T-helper 1 cell treated with Interleukin-12 subunit alpha and Interleukin-12 subunit beta and Interleukin-4 antibody, amounts not matched to agents 30 μg/mL and 1 μg/mL, for 36 hours (primary cell): ENCODE data around the gene CPT1A.
"Not testable (repeated sequence)": the region's sequence is repeated elsewhere in the genome, so short reads cannot be mapped to it uniquely, and the experiment has no call there.

ENCODE experiments used
- H3K27ac Mint-ChIP-seq: one replicate; pipeline ENCODE4 v1.8.0; 2021; ENCODE audit warnings: mild to moderate bottlenecking, mixed read lengths
- H3K27me3 Mint-ChIP-seq: one replicate; pipeline ENCODE4 v1.8.0; 2021; ENCODE audit warnings: low read depth, mixed read lengths
- H3K36me3 Mint-ChIP-seq: one replicate; pipeline ENCODE4 v1.8.0; 2021; ENCODE audit warnings: low read depth, mixed read lengths
- H3K4me1 Mint-ChIP-seq: one replicate; pipeline ENCODE4 v1.8.0; 2021; ENCODE audit warnings: low read depth, mixed read lengths
- H3K4me3 Mint-ChIP-seq: one replicate; pipeline ENCODE4 v1.8.0; 2021; ENCODE audit warnings: mild to moderate bottlenecking, moderate library complexity, mixed read lengths
- H3K9me3 Mint-ChIP-seq: one replicate; pipeline ENCODE4 v1.8.0; 2021; ENCODE audit warnings: mixed read lengths

CPT1A gene

GRCh38 chr11:68862421-68862820 is 20.7 kb upstream of the CPT1A start:
- H3K4me3 Mint-ChIP-seq = no peak overlapping the region
- H3K27ac Mint-ChIP-seq = no peak overlapping the region
- no peaks in the 10 kb centered on the region for H3K36me3 Mint-ChIP-seq
- H3K27me3 Mint-ChIP-seq = peaks cover 4% of the 10 kb centered on the region
- H3K4me1 Mint-ChIP-seq = no peaks in the 10 kb centered on the region
- H3K9me3 Mint-ChIP-seq = peaks cover 10% of the 10 kb centered on the region

- no peaks in the 10 kb centered on the region for H3K36me3 Mint-ChIP-seq
- H3K27ac Mint-ChIP-seq = no peak overlapping the region
- H3K4me1 Mint-ChIP-seq = no peaks in the 10 kb centered on the region
- peaks cover 30% of the 10 kb centered on the region for H3K27me3 Mint-ChIP-seq
- H3K4me3 Mint-ChIP-seq = no peak overlapping the region
- H3K9me3 Mint-ChIP-seq = peaks cover 10% of the 10 kb centered on the region
Observed at GRCh38 chr11:68859123-68859522, 17.4 kb upstream of the CPT1A start.

- Mint-ChIP-seq H3K4me1 (no peaks in the 10 kb centered on the region), H3K4me3 (no peak overlapping the region), H3K27me3 (peaks cover 47% of the 10 kb centered on the region), H3K36me3 (no peaks in the 10 kb centered on the region), H3K9me3 (no peaks in the 10 kb centered on the region), H3K27ac (no peak overlapping the region)
Observed at GRCh38 chr11:68857037-68857586, 15.4 kb upstream of the CPT1A start.

DNA sequence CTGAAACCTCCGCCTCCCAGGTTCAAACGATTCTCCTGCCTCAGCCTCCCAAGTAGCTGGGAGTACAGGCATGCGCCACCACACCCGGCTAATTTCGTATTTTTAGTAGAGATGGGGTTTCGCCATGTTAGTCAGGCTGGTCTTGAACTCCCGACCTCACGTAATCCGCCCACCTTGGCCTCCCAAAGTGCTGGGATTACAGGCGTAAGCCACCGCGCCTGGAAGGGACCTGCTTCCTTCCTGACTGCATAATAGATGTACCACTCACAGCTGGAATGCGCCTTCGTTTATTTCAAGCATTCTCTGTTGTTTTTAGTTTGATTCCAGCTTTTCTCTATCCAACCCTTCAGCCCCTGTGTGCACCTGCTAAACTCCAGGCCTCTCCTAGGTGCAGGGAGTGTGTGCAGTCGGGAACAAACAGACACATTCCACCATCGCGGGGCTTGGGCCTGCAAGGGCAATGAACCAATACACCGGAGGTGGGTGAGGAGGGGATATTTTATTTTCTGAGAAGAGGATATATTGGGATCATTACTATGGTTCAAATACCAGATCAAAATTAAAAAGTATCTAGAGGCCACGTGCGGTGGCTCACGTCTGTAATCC is 14.8 kb upstream of the CPT1A start:
- not testable (repeated sequence) for H3K4me3 Mint-ChIP-seq, H3K36me3 Mint-ChIP-seq, H3K4me1 Mint-ChIP-seq, H3K27ac Mint-ChIP-seq, H3K9me3 Mint-ChIP-seq
- peaks cover 50% of the 10 kb centered on the region for H3K27me3 Mint-ChIP-seq

DNA sequence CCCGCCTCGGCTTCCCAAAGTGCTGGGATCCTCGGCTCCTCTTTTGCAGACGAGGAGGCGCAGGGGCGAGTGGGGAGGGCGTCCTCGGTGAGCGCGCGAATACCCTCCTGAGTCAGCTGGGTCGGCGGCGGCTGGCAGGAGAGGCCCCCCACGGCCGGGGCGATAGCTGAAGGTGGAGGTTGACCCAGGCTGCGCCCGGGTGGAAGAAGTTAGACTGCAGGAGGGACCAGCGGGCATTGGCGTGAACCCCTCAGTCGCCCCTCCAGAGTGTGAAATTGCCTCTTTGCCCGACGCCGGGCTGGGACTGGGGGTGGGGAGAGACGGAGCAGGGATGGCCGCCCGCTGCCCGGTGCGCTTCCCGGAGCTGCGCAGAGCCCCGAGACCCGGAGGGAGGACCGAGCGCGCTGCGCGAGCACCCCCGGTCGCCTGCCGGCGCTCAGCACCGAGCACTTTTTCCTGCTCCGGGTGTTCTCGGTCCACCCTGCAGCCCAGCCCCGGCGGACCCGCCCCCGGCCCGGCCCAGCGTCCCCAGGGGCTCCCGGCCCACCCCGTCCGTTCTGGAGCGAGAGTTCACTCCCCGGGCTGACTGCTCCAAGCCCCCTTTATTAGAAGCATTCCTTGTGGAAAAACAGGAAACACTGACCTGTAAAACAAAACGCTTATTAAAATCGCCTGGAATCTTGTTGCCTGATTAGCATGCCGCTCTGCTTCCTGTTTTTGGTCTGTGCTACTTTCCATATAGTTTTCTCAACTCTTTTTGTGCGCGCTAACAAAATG is 13.7 kb upstream of the CPT1A start:
- H3K27ac Mint-ChIP-seq = no peak overlapping the region

GRCh38 chr11:68854273-68854958 is 12.7 kb upstream of the CPT1A start:
- Mint-ChIP-seq H3K4me3 (no peak overlapping the region), H3K9me3 (no peaks in the 10 kb centered on the region), H3K27ac (no peak overlapping the region), H3K36me3 (no peaks in the 10 kb centered on the region), H3K27me3 (peaks cover 50% of the 10 kb centered on the region), H3K4me1 (no peaks in the 10 kb centered on the region)

More for the DNA sequence above, 13.7 kb upstream of the CPT1A start:
- H3K9me3 Mint-ChIP-seq = no peaks in the 10 kb centered on the region
- no peaks in the 10 kb centered on the region for H3K36me3 Mint-ChIP-seq
- H3K4me1 Mint-ChIP-seq = no peaks in the 10 kb centered on the region
- H3K4me3 Mint-ChIP-seq = no peak overlapping the region
- peaks cover 50% of the 10 kb centered on the region for H3K27me3 Mint-ChIP-seq

- Mint-ChIP-seq H3K4me1 (no peaks in the 10 kb centered on the region), H3K27ac (no peak overlapping the region), H3K4me3 (no peak overlapping the region), H3K36me3 (no peaks in the 10 kb centered on the region), H3K27me3 (peaks cover 48% of the 10 kb centered on the region), H3K9me3 (no peaks in the 10 kb centered on the region)
Observed at GRCh38 chr11:68852628-68853027, 10.9 kb upstream of the CPT1A start.

DNA sequence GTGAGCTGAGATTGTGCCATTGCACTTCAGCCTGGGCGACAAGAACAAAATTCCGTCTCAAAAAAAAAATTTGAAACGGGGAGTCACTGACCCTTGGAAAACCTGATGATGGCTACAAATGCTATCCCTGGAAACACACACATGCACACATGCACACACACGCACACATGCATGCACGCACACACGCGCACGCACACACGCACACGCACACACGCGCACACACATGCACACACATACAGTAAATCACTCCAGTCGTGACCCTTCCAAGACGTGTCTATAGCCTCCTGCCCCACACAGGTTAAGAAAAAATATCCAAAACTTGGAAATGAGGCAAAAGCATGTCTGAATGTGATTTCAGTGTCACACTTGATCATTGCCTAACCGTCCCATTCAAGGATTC is 6.7 kb upstream of the CPT1A start:
- H3K36me3 Mint-ChIP-seq = no peaks in the 10 kb centered on the region
- peaks cover 30% of the 10 kb centered on the region for H3K27me3 Mint-ChIP-seq
- H3K27ac Mint-ChIP-seq = no peak overlapping the region
- H3K4me3 Mint-ChIP-seq = no peak overlapping the region
- H3K4me1 Mint-ChIP-seq = peaks cover 8% of the 10 kb centered on the region
- H3K9me3 Mint-ChIP-seq = no peaks in the 10 kb centered on the region

DNA sequence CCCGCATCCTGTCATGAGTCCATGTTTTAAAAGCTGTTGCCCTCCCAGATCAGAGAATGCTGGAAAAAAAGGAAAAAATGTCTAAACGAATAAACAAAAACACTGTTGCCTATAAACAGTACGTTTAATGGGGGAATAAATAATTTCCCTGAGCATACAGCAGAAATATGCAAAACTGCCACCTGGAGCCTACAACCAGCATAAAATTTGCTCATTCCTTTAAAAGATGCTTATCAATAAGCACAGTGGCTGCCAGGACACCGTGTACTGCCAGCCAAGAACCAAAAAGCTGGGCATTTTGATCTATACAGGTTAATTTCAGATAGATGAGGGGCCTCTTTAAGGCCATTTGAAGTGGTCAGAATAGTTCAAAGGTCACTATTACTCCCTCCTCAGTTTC is 5.7 kb upstream of the CPT1A start:
- Mint-ChIP-seq H3K4me1 (peaks cover 16% of the 10 kb centered on the region), H3K4me3 (no peak overlapping the region)

GRCh38 chr11:68845351-68846002 is 3.8 kb upstream of the CPT1A start:
- no peaks in the 10 kb centered on the region for H3K9me3 Mint-ChIP-seq
- H3K4me1 Mint-ChIP-seq = peaks cover 20% of the 10 kb centered on the region
- H3K4me3 Mint-ChIP-seq = peak overlapping the region; percentile 4
- peaks cover 21% of the 10 kb centered on the region for H3K27me3 Mint-ChIP-seq
- H3K27ac Mint-ChIP-seq = no peak overlapping the region
- peaks cover 1% of the 10 kb centered on the region for H3K36me3 Mint-ChIP-seq

More for the DNA sequence above, 5.7 kb upstream of the CPT1A start:
- Mint-ChIP-seq H3K27ac (no peak overlapping the region), H3K36me3 (peaks cover 1% of the 10 kb centered on the region), H3K9me3 (no peaks in the 10 kb centered on the region), H3K27me3 (peaks cover 24% of the 10 kb centered on the region)

GRCh38 chr11:68844801-68845200 is 3.1 kb upstream of the CPT1A start:
- no peaks in the 10 kb centered on the region for H3K9me3 Mint-ChIP-seq
- H3K27me3 Mint-ChIP-seq = peaks cover 21% of the 10 kb centered on the region
- H3K4me1 Mint-ChIP-seq = peaks cover 26% of the 10 kb centered on the region
- no peak overlapping the region for H3K27ac Mint-ChIP-seq
- H3K36me3 Mint-ChIP-seq = peaks cover 1% of the 10 kb centered on the region
- H3K4me3 Mint-ChIP-seq = no peak overlapping the region

DNA sequence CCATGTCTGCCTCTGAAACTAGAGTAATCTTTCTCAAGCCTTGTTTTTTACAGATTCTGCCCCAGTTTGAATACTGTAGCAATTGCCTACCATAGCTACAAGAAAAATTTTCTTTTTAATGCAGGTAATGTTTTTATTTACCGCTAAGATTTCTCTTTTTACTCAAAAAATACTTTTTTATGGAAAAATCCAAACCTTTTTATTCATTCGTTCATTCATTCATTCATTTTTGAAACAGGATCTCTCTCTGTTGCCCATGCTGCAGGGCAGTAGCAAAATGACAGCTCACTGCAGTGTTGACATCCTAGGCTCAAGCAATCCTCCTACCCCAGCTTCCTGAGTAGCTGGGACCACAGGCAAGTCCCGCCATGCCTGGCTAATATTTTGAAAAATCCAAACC is 2.7 kb upstream of the CPT1A start:
- Mint-ChIP-seq H3K27ac (no peak overlapping the region), H3K4me3 (no peak overlapping the region), H3K9me3 (no peaks in the 10 kb centered on the region), H3K27me3 (peaks cover 21% of the 10 kb centered on the region), H3K4me1 (peaks cover 31% of the 10 kb centered on the region), H3K36me3 (peaks cover 1% of the 10 kb centered on the region)

GRCh38 chr11:68843703-68844312 is 2.1 kb upstream of the CPT1A start:
- Mint-ChIP-seq H3K27ac (peak overlapping the region; percentile 69), H3K27me3 (peaks cover 21% of the 10 kb centered on the region), H3K9me3 (no peaks in the 10 kb centered on the region), H3K36me3 (peaks cover 1% of the 10 kb centered on the region), H3K4me3 (peak overlapping the region; percentile 85), H3K4me1 (peaks cover 32% of the 10 kb centered on the region)

- Mint-ChIP-seq H3K4me1 (peaks cover 34% of the 10 kb centered on the region), H3K4me3 (peak overlapping the region; percentile 85), H3K27ac (peak overlapping the region; percentile 78), H3K27me3 (peaks cover 21% of the 10 kb centered on the region), H3K36me3 (peaks cover 1% of the 10 kb centered on the region), H3K9me3 (no peaks in the 10 kb centered on the region)
Observed at GRCh38 chr11:68843052-68843561, 1.4 kb upstream of the CPT1A start.
